ENCODE measurements around the gene TET3. TPM values are rescaled to one million over a fixed set of nuclear protein-coding genes. Genes with fewer than 3 reads are reported as not detected.

TET3 gene
- total and polyA plus RNA-seq, 2 experiments from 2014 or later = 3.6 to 14.5 TPM

- TF ChIP-seq EZH2 (IDR thresholded peaks at IDR 0.05; ENCODE audit: borderline replicate concordance) (no peak), CTCF (IDR thresholded peaks at IDR 0.05; ENCODE audit: poor library complexity) (no peak), EZH2phosphoT487 (IDR thresholded peaks at IDR 0.05; ENCODE audit: low read depth, severe bottlenecking, unreplicated experiment) (no peak)
- WGBS (ENCODE audit: low lambda C conversion rate, missing lambda C conversion rate) = 75% methylated on average over 9 of the region's 9 CpGs
- H4K20me1 ChIP-seq (ENCODE audit: insufficient read depth, poor library complexity, severe bottlenecking) = peaks cover 39% of the 10 kb centered on the region
These were observed 36.1 kb downstream of the TET3 start for GRCh38 chr2:74020702-74021406.

GRCh38 chr2:74021407-74021755 lies 36.7 kb downstream of the TET3 start:
- WGBS (ENCODE audit: low lambda C conversion rate, missing lambda C conversion rate) = 93% methylated on average over 5 of the region's 5 CpGs
- Histone ChIP-seq H3K79me2 (peaks cover 90% of the 10 kb centered on the region), H3K9me2 (replicated peaks; ENCODE audit: insufficient read depth) (no peaks in the 10 kb centered on the region), H3K27ac (no peak overlapping the region), H3K9me3 (ENCODE audit: low read depth) (no peaks in the 10 kb centered on the region), H3K4me2 (no peak overlapping the region), H3K4me3 (no peak overlapping the region), H2AFZ (no peak overlapping the region), H4K20me1 (ENCODE audit: insufficient read depth, poor library complexity, severe bottlenecking) (peaks cover 45% of the 10 kb centered on the region), H3K27me3 (no peaks in the 10 kb centered on the region), H3K36me3 (replicated peaks; ENCODE audit: insufficient read depth, low read depth) (no peaks in the 10 kb centered on the region), H3K4me1 (ENCODE audit: insufficient read depth) (peaks cover 5% of the 10 kb centered on the region)
- no peak for DNase-seq (ENCODE audit: low spot score)
- TF ChIP-seq EZH2 (IDR thresholded peaks at IDR 0.05; ENCODE audit: borderline replicate concordance) (no peak), CTCF (IDR thresholded peaks at IDR 0.05; ENCODE audit: poor library complexity) (no peak), EZH2phosphoT487 (IDR thresholded peaks at IDR 0.05; ENCODE audit: low read depth, severe bottlenecking, unreplicated experiment) (no peak)

More at GRCh38 chr2:74020702-74021406, 36.1 kb downstream of the TET3 start:
- H3K9me3 ChIP-seq (ENCODE audit: low read depth) = no peaks in the 10 kb centered on the region
- no peak overlapping the region for H2AFZ ChIP-seq
- H3K4me2 ChIP-seq = no peak overlapping the region
- H3K4me1 ChIP-seq (ENCODE audit: insufficient read depth) = peaks cover under 1% of the 10 kb centered on the region
- H3K9me2 ChIP-seq (replicated peaks; ENCODE audit: insufficient read depth) = no peaks in the 10 kb centered on the region
- peaks cover 91% of the 10 kb centered on the region for H3K79me2 ChIP-seq
- H3K36me3 ChIP-seq (replicated peaks; ENCODE audit: insufficient read depth, low read depth) = no peaks in the 10 kb centered on the region
- no peak overlapping the region for H3K4me3 ChIP-seq
- no peak for DNase-seq (ENCODE audit: low spot score)
- H3K27me3 ChIP-seq = no peaks in the 10 kb centered on the region
- H3K27ac ChIP-seq = no peak overlapping the region

GRCh38 chr2:74024216-74024615 lies 39.5 kb downstream of the TET3 start:
- Histone ChIP-seq H3K9me3 (ENCODE audit: low read depth) (no peaks in the 10 kb centered on the region), H3K9me2 (replicated peaks; ENCODE audit: insufficient read depth) (no peaks in the 10 kb centered on the region), H4K20me1 (ENCODE audit: insufficient read depth, poor library complexity, severe bottlenecking) (peaks cover 33% of the 10 kb centered on the region), H3K36me3 (replicated peaks; ENCODE audit: insufficient read depth, low read depth) (no peaks in the 10 kb centered on the region), H3K4me2 (no peak overlapping the region), H3K27me3 (no peaks in the 10 kb centered on the region), H3K79me2 (peaks cover 91% of the 10 kb centered on the region), H3K4me3 (no peak overlapping the region), H3K27ac (no peak overlapping the region), H2AFZ (no peak overlapping the region), H3K4me1 (ENCODE audit: insufficient read depth) (peaks cover 12% of the 10 kb centered on the region)
- TF ChIP-seq EZH2phosphoT487 (IDR thresholded peaks at IDR 0.05; ENCODE audit: low read depth, severe bottlenecking, unreplicated experiment) (no peak), EZH2 (IDR thresholded peaks at IDR 0.05; ENCODE audit: borderline replicate concordance) (no peak), CTCF (IDR thresholded peaks at IDR 0.05; ENCODE audit: poor library complexity) (no peak)
- WGBS (ENCODE audit: low lambda C conversion rate, missing lambda C conversion rate) = 88% methylated on average over 4 of the region's 4 CpGs
- DNase-seq (ENCODE audit: low spot score) = no peak
